ENCODE data around the gene TMEM253. TPM values are rescaled to one million over a fixed set of nuclear protein-coding genes. Genes with fewer than 3 reads are reported as not detected.

The TMEM253 gene
- total and polyA plus RNA-seq, 9 of the 15 experiments (the other 6 are each of a cell fraction or from before 2014, with no cell fraction given): 0.11 to 0.61 (median 0.26) TPM; not detected in 3

DNA sequence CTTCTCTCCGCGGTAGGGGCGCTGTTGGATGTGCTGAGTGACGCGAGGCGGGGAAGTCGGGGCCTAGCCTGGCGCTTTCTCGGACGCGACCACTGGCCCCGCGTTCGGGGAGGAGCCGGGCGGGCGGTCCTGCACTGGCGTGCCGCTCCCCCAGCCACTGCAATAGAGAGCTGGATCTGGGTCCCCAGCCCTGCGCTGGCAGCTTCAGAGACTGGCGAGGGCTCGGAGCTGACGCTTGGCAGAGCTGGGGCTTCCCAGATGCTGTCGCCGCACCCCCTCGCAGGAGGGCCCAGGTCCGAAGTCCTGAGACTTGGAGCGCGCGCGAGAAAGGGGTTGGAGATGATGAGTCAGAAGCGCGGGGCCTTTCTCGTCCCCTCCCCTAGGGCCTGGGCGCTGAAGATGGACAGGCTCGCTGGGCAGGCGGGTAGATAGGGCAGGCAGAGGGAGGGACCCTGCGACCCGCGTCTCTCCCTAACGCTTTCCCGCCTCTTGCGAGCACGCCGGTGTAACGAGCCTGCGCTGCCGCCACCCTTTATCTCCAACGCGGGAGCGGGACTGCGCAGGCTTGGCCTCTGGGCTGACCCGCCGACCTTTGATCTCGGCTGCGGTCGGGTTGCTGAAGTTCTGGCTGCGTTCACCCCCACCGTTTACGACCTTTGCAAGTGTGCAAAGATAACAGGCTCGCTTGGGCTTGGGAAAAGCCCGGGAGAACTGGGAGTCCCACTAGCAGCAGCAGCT lies 3.0 kb downstream of the TMEM253 start (continued):
- TF ChIP-seq CREM (IDR thresholded peaks at IDR 0.05; ENCODE audit: low read depth): peak; percentile 92
- TF ChIP-seq RUNX1 (IDR thresholded peaks at IDR 0.05; ENCODE audit: low read depth): no peak
- TF ChIP-seq PTTG1 (tag; IDR thresholded peaks at IDR 0.05; ENCODE audit: low read depth): no peak
- TF ChIP-seq GATA2 (CRISPR knock-in tag; IDR thresholded peaks at IDR 0.05): peak; percentile 73
- TF ChIP-seq HDAC1 (IDR thresholded peaks at IDR 0.05): peak in 1 of 2 experiments; percentile 31; a peak in 1 of 4 replicates
- TF ChIP-seq, protein P1, sequence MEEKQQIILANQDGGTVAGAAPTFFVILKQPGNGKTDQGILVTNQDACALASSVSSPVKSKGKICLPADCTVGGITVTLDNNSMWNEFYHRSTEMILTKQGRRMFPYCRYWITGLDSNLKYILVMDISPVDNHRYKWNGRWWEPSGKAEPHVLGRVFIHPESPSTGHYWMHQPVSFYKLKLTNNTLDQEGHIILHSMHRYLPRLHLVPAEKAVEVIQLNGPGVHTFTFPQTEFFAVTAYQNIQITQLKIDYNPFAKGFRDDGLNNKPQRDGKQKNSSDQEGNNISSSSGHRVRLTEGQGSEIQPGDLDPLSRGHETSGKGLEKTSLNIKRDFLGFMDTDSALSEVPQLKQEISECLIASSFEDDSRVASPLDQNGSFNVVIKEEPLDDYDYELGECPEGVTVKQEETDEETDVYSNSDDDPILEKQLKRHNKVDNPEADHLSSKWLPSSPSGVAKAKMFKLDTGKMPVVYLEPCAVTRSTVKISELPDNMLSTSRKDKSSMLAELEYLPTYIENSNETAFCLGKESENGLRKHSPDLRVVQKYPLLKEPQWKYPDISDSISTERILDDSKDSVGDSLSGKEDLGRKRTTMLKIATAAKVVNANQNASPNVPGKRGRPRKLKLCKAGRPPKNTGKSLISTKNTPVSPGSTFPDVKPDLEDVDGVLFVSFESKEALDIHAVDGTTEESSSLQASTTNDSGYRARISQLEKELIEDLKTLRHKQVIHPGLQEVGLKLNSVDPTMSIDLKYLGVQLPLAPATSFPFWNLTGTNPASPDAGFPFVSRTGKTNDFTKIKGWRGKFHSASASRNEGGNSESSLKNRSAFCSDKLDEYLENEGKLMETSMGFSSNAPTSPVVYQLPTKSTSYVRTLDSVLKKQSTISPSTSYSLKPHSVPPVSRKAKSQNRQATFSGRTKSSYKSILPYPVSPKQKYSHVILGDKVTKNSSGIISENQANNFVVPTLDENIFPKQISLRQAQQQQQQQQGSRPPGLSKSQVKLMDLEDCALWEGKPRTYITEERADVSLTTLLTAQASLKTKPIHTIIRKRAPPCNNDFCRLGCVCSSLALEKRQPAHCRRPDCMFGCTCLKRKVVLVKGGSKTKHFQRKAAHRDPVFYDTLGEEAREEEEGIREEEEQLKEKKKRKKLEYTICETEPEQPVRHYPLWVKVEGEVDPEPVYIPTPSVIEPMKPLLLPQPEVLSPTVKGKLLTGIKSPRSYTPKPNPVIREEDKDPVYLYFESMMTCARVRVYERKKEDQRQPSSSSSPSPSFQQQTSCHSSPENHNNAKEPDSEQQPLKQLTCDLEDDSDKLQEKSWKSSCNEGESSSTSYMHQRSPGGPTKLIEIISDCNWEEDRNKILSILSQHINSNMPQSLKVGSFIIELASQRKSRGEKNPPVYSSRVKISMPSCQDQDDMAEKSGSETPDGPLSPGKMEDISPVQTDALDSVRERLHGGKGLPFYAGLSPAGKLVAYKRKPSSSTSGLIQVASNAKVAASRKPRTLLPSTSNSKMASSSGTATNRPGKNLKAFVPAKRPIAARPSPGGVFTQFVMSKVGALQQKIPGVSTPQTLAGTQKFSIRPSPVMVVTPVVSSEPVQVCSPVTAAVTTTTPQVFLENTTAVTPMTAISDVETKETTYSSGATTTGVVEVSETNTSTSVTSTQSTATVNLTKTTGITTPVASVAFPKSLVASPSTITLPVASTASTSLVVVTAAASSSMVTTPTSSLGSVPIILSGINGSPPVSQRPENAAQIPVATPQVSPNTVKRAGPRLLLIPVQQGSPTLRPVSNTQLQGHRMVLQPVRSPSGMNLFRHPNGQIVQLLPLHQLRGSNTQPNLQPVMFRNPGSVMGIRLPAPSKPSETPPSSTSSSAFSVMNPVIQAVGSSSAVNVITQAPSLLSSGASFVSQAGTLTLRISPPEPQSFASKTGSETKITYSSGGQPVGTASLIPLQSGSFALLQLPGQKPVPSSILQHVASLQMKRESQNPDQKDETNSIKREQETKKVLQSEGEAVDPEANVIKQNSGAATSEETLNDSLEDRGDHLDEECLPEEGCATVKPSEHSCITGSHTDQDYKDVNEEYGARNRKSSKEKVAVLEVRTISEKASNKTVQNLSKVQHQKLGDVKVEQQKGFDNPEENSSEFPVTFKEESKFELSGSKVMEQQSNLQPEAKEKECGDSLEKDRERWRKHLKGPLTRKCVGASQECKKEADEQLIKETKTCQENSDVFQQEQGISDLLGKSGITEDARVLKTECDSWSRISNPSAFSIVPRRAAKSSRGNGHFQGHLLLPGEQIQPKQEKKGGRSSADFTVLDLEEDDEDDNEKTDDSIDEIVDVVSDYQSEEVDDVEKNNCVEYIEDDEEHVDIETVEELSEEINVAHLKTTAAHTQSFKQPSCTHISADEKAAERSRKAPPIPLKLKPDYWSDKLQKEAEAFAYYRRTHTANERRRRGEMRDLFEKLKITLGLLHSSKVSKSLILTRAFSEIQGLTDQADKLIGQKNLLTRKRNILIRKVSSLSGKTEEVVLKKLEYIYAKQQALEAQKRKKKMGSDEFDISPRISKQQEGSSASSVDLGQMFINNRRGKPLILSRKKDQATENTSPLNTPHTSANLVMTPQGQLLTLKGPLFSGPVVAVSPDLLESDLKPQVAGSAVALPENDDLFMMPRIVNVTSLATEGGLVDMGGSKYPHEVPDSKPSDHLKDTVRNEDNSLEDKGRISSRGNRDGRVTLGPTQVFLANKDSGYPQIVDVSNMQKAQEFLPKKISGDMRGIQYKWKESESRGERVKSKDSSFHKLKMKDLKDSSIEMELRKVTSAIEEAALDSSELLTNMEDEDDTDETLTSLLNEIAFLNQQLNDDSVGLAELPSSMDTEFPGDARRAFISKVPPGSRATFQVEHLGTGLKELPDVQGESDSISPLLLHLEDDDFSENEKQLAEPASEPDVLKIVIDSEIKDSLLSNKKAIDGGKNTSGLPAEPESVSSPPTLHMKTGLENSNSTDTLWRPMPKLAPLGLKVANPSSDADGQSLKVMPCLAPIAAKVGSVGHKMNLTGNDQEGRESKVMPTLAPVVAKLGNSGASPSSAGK (IDR thresholded peaks at IDR 0.05): peak; percentile 96

All from K562 (cell line).